Upper lobe of left lung (tissue), 6 donors: ENCODE data around the gene ETFA. TPM values are rescaled to one million over a fixed set of nuclear protein-coding genes. Genes with fewer than 3 reads are reported as not detected.

Experiments used
- ATAC-seq, 2 donors: fragments of 200-7000 bp; cut with Tn5 transposase; one replicate each; pipeline ENCODE4 v1.9.1; 2022; ENCODE audit warnings: mild to moderate bottlenecking in 2 of 2, moderate library complexity in 2 of 2; ENCODE audit not compliant: low FRiP score in 2 of 2
- DNase-seq, 2 donors: peaks; one replicate each; pipeline ENCODE4 v3.0.0-alpha.2; 2019 to 2020
- H3K27ac ChIP-seq, 4 donors: fragments of 200-600 bp; sonication (generic); one replicate each; pipeline ENCODE4 v1.5.1; 2016 to 2019
- H3K27me3 ChIP-seq, 4 donors: fragments of 200-600 bp; sonication (generic); one replicate each; pipeline ENCODE4 v1.5.1; 2017 to 2019
- H3K36me3 ChIP-seq, 4 donors: fragments of 200-600 bp; sonication (generic); one replicate each; pipeline ENCODE4 v1.5.1; 2016 to 2019
- H3K4me1 ChIP-seq, 4 donors: fragments of 200-600 bp; sonication (generic); one replicate each; pipeline ENCODE4 v1.5.1; 2018 to 2019
- H3K4me3 ChIP-seq, 4 donors: fragments of 200-600 bp; sonication (generic); one replicate each; pipeline ENCODE4 v1.5.1; 2017 to 2019; ENCODE audit warnings: mild to moderate bottlenecking in 2 of 4, moderate library complexity in 1 of 4
- H3K9me3 ChIP-seq, 4 donors: fragments of 200-600 bp; sonication (generic); one replicate each; pipeline ENCODE4 v1.5.1; 2018 to 2019
- EP300 ChIP-seq, 4 donors: sonication (generic); formaldehyde crosslinking; IDR thresholded peaks; one replicate each; pipeline ENCODE4 v1.5.1; 2017; ENCODE audit warnings: antibody characterized with exemption in 4 of 4, control low read depth in 2 of 4
- POLR2A ChIP-seq, 4 donors: fragments of 450-650 bp; IDR thresholded peaks; one replicate each; pipeline ENCODE4 v1.5.1; 2016 to 2017; ENCODE audit warnings: antibody characterized with exemption in 4 of 4, mild to moderate bottlenecking in 2 of 4
- POLR2AphosphoS5 ChIP-seq, 2 donors: sonication (generic); formaldehyde crosslinking; IDR thresholded peaks; one replicate each; pipeline ENCODE4 v1.5.1; 2017; ENCODE audit warnings: antibody characterized with exemption in 2 of 2
- WGBS, 2 donors: methylation state at CpG; one replicate each; pipeline ENCODE4 v1.1.5; 2017 to 2018; 5-methylcytosine and 5-hydroxymethylcytosine counted together
- total RNA-seq, 6 donors: library from RNA; depleted of rRNA in 4 of 6; stranded (reverse); fragments of >200 nt in 4 of 6; gene quantifications; one replicate each; pipeline versions ENCODE4 v1.1.0 to v1.2.1, GENCODE V29; 2016 to 2021
- TF ChIP-seq, protein P1 (sequence below), 6 experiments: fragments of 450-650 bp in 4 of 6; fragments of 200-600 bp in 2 of 6; sonication (generic) in 2 of 6; IDR thresholded peaks; one replicate each; pipeline ENCODE4 v1.5.1; 2016 to 2019; ENCODE audit warnings: antibody characterized with exemption in 6 of 6
- donor health status: DM: no; HTN: no; CAD: no; lungs with moderate emphysema.
- donor health status: DM: no; HTN: yes; CAD: no; lungs with severe emphysema.

Gene ETFA
- total RNA-seq, 6 donors from 2014 or later, result 31.6 to 82.9 (median 68.7) TPM

DNA sequence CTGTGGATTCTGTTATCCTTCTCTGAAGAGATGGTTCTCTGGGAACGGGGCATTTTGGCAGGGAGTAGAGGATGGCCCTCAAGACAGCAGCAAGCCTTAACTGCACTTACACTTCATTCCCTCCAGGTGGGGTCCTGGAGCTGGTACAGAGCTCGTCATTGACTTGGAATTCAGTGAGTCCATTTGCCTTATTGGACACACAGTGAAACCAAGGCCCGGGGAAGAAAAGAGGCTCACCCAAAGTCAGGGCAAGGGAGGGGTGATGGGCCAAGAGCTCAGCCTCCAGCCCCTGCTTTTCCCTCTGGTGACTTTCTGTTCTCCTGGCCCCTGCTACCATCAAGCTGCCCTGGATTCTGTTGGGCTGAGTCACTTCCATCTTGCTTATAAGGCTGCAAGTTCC lies 125.6 kb downstream of the ETFA start:
- H3K36me3 ChIP-seq, result no peaks in the 10 kb centered on the region
- no peak overlapping the region for H3K4me3 ChIP-seq
- WGBS, 2 donors, result 43 to 61% methylated on average over 3 of the region's 3 CpGs
- TF ChIP-seq, protein P1, sequence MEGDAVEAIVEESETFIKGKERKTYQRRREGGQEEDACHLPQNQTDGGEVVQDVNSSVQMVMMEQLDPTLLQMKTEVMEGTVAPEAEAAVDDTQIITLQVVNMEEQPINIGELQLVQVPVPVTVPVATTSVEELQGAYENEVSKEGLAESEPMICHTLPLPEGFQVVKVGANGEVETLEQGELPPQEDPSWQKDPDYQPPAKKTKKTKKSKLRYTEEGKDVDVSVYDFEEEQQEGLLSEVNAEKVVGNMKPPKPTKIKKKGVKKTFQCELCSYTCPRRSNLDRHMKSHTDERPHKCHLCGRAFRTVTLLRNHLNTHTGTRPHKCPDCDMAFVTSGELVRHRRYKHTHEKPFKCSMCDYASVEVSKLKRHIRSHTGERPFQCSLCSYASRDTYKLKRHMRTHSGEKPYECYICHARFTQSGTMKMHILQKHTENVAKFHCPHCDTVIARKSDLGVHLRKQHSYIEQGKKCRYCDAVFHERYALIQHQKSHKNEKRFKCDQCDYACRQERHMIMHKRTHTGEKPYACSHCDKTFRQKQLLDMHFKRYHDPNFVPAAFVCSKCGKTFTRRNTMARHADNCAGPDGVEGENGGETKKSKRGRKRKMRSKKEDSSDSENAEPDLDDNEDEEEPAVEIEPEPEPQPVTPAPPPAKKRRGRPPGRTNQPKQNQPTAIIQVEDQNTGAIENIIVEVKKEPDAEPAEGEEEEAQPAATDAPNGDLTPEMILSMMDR (IDR thresholded peaks at IDR 0.05), result peak in 5 of 6 experiments; percentile 24 to 51 (median 38)
- TF ChIP-seq POLR2AphosphoS5 (IDR thresholded peaks at IDR 0.05), result no peak
- DNase-seq (no peak), ATAC-seq (peak; percentile 42 to 52)
- H3K27ac ChIP-seq, result no peak overlapping the region
- peaks cover 4 to 7% (median 6%) of the 10 kb centered on the region in 4 donors for H3K4me1 ChIP-seq
- no peaks in the 10 kb centered on the region for H3K27me3 ChIP-seq
- H3K9me3 ChIP-seq, result no peaks in the 10 kb centered on the region

DNA sequence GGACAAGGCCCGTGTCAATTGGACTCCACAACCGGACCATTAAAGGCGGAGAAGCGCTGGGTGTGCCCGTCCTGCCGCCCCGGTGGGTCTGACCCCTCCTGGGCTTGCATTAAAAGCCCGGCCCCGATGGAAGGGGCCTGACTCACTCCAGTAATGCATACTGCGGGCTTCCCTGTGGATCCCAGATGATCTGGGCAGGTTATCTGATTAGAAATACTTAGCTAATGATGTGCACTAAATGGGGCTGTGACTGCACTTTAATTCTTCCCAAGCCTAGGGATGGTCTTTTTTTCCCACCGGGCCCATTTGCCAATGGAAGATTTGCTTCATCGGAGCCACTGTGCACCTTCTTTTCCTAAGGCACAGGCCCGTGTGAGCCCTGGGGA lies 126.6 kb downstream of the ETFA start:
- no peaks in the 10 kb centered on the region for H3K9me3 ChIP-seq
- no peak overlapping the region for H3K27ac ChIP-seq
- 82 to 90% methylated on average over 13 of the region's 13 CpGs for WGBS, 2 donors
- no peaks in the 10 kb centered on the region for H3K36me3 ChIP-seq
- TF ChIP-seq EP300 (IDR thresholded peaks at IDR 0.05) (no peak), POLR2AphosphoS5 (IDR thresholded peaks at IDR 0.05) (no peak), POLR2A (IDR thresholded peaks at IDR 0.05) (no peak)
- TF ChIP-seq, protein P1 (IDR thresholded peaks at IDR 0.05), result no peak
- H3K4me3 ChIP-seq, result no peak overlapping the region
- ATAC-seq (no peak), DNase-seq (no peak)
- H3K4me1 ChIP-seq, result no peaks in the 10 kb centered on the region
- H3K27me3 ChIP-seq, result no peaks in the 10 kb centered on the region

DNA sequence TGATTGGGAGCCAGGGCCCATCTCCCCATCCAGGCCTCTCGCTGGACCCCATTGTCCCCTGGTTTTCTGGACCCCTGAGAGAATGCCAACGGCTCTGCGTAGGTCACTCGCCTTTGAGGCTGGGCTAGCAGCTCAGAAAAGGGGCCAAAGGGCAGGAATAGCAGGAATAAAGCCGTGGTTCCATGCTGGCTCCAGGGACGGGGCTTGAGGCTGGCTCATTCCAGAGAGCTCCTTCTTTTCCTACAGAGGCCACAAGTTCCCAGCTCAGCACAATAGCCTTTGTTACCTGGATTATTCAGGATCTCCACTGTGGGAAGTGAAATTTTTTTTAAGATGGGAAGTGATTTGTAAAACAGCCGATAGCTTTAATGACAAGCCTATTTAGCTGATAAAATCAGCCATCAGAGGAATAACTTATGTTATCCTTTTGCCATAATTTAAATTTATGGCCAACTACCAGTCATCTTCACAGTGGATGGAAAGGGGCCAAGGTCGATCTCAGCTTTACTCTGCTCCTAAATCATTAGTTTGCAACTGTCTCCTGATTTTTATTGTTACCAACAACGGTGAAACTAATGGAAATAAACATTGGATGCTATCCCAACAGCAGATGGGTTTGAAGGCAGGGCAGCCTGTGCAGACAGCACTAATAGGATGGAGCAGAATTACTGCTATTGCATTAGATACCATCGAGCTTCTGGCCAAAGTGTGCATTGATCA lies 127.2 kb downstream of the ETFA start:
- Histone ChIP-seq H3K4me3 (no peak overlapping the region), H3K9me3 (no peaks in the 10 kb centered on the region), H3K27me3 (no peaks in the 10 kb centered on the region), H3K36me3 (no peaks in the 10 kb centered on the region), H3K4me1 (no peaks in the 10 kb centered on the region), H3K27ac (no peak overlapping the region)
- ATAC-seq, result no peak
- DNase-seq, result no peak
- WGBS, 2 donors, result 44 to 71% methylated on average over 6 to 9 of the region's 10 CpGs
- TF ChIP-seq EP300 (IDR thresholded peaks at IDR 0.05) (no peak), POLR2AphosphoS5 (IDR thresholded peaks at IDR 0.05) (no peak), POLR2A (IDR thresholded peaks at IDR 0.05) (no peak)
- TF ChIP-seq, protein P1 (IDR thresholded peaks at IDR 0.05), result no peak

DNA sequence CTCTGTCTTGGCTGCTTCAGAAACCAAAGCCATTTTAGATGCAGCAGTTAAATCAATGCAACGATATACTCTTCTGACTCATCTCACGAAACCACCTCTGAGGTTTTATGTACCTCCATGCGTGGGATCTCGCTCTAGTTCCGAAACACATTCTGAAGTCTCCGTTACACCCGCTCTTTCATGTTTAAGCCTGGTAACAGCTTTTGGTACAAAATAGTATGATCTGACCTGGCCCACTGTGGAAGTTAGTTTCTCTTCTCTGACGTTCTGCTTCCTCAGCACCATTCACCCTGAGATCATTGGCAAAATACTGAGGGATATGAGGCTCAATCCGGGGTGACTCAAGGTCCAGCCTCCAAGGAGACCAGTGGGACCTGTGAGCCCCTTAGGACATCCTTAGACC lies 129.6 kb downstream of the ETFA start:
- ATAC-seq, result no peak

More for the DNA sequence above, 129.6 kb downstream of the ETFA start:
- H3K4me3 ChIP-seq, result no peak overlapping the region
- no peak for TF ChIP-seq POLR2A (IDR thresholded peaks at IDR 0.05)
- no peak for TF ChIP-seq EP300 (IDR thresholded peaks at IDR 0.05)
- TF ChIP-seq POLR2AphosphoS5 (IDR thresholded peaks at IDR 0.05), result no peak
- TF ChIP-seq, protein P1 (IDR thresholded peaks at IDR 0.05), result no peak
- H3K4me1 ChIP-seq, result no peaks in the 10 kb centered on the region
- H3K36me3 ChIP-seq, result no peaks in the 10 kb centered on the region
- no peak overlapping the region for H3K27ac ChIP-seq
- no peaks in the 10 kb centered on the region for H3K27me3 ChIP-seq
- DNase-seq, result no peak
- H3K9me3 ChIP-seq, result no peaks in the 10 kb centered on the region
- 87 to 90% methylated on average over 9 of the region's 9 CpGs for WGBS, 2 donors
